ENCODE data around the gene RARB. TPM values are rescaled to one million over a fixed set of nuclear protein-coding genes. Genes with fewer than 3 reads are reported as not detected.

RARB gene
- total RNA-seq, 1 donor from 2014 or later = 1.8 TPM

DNA sequence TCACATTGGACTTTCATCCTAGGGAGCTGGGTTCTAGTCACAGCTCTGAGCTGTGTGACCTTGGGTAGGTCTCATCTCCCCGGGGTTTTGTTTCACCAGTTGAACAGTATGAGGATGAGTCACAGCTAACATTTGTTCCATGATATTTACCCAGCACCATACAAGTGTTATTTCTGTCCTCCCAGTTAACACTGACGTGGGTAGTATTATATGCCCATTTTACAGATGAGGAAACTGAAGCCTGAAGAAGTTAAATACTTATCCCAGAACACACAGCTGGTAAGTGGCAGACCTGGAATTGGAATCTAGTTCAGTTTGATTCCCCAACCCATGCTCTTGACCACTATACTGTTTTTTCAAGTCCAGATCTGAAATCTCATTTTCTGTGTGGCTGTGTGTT, 908 bp upstream of the RARB start:
- Histone ChIP-seq H3K9me3 (ENCODE audit: low read depth) (no peaks in the 10 kb centered on the region), H3K27me3 (peaks cover 9% of the 10 kb centered on the region), H3F3A (ENCODE audit: low read depth) (peaks cover 22% of the 10 kb centered on the region), H3K79me2 (ENCODE audit: low read depth) (no peaks in the 10 kb centered on the region), H4K20me1 (ENCODE audit: low read depth) (no peaks in the 10 kb centered on the region), H3K36me3 (no peaks in the 10 kb centered on the region), H3K4me3 (peak overlapping the region; percentile 51), H3K27ac (no peak overlapping the region), H3K4me1 (peaks cover 58% of the 10 kb centered on the region), H3K4me2 (peak overlapping the region; percentile 85), H2AFZ (replicated peaks) (no peak overlapping the region), H3K9ac (no peak overlapping the region)
- DNase-seq (ENCODE audit: low spot score) = no peak
- Mint-ChIP-seq H3K9me3 (no peaks in the 10 kb centered on the region), H3K4me3 (peak overlapping the region; percentile 89), H3K4me1 (peaks cover 64% of the 10 kb centered on the region), H3K27me3 (ENCODE audit: insufficient read depth, low read depth) (peaks cover 2% of the 10 kb centered on the region), H3K27ac (no peak overlapping the region), H3K36me3 (no peaks in the 10 kb centered on the region)
- TF ChIP-seq CTCF (IDR thresholded peaks at IDR 0.05) (no peak), EZH2 (IDR thresholded peaks at IDR 0.05) (no peak), EZH2phosphoT487 (IDR thresholded peaks at IDR 0.05) (no peak)

DNA sequence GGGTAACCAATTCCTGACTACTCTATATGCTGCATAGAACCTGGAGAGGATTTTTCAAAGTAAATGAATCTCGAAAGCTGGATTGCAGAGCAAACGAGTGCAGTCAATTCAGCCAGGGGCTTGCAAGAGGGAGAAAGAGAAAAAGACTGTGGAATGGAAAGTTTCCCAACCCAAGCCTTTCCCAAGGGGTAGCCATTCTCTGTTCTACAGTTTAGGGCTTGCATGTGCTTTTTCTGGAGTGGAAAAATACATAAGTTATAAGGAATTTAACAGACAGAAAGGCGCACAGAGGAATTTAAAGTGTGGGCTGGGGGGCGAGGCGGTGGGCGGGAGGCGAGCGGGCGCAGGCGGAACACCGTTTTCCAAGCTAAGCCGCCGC, 511 bp upstream of the RARB start:
- TF ChIP-seq EZH2 (IDR thresholded peaks at IDR 0.05) (peak; percentile 6), EZH2phosphoT487 (IDR thresholded peaks at IDR 0.05) (no peak), CTCF (IDR thresholded peaks at IDR 0.05) (no peak)
- Histone ChIP-seq H3K36me3 (no peaks in the 10 kb centered on the region), H2AFZ (replicated peaks) (peak overlapping the region; percentile 77), H3F3A (ENCODE audit: low read depth) (peaks cover 22% of the 10 kb centered on the region), H3K27me3 (peaks cover 9% of the 10 kb centered on the region), H3K27ac (no peak overlapping the region), H3K4me2 (peak overlapping the region; percentile 85), H3K9ac (no peak overlapping the region), H3K9me3 (ENCODE audit: low read depth) (no peaks in the 10 kb centered on the region), H4K20me1 (ENCODE audit: low read depth) (no peaks in the 10 kb centered on the region), H3K79me2 (ENCODE audit: low read depth) (no peaks in the 10 kb centered on the region), H3K4me3 (peak overlapping the region; percentile 51), H3K4me1 (peaks cover 62% of the 10 kb centered on the region)
- no peaks in the 10 kb centered on the region for H3K36me3 Mint-ChIP-seq
- peak overlapping the region; percentile 89 for H3K4me3 Mint-ChIP-seq
- no peak overlapping the region for H3K27ac Mint-ChIP-seq
- H3K9me3 Mint-ChIP-seq = no peaks in the 10 kb centered on the region
- no peak for DNase-seq (ENCODE audit: low spot score)
- peaks cover 64% of the 10 kb centered on the region for H3K4me1 Mint-ChIP-seq
- H3K27me3 Mint-ChIP-seq (ENCODE audit: insufficient read depth, low read depth) = peaks cover 2% of the 10 kb centered on the region

DNA sequence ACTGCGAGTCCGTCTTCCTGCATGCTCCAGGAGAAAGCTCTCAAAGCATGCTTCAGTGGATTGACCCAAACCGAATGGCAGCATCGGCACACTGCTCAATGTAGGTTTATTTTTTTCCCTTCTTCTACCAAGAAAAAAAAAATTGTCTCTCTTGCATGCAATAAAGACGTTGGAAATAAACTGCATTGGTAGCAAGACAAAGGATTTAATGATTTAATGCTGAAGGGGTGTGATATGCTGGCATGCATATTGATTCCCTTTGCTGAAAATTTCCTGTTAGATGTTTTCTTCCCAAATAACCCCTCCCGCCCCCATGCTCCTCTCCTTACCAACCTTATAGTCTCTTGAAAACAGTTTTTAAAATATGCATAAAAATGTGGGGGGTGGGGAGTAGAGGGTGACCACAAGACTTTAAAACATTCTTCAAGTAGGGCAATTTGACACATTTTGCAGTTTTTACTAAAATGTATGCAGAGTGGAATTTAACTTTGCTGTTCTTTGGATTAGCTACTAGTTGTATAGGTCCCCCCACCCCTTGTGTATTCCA, 799 bp downstream of the RARB start:
- H3K4me3 ChIP-seq = peak overlapping the region; percentile 51
- no peaks in the 10 kb centered on the region for H4K20me1 ChIP-seq (ENCODE audit: low read depth)
- no peak overlapping the region for H3K27ac ChIP-seq
- TF ChIP-seq EZH2phosphoT487 (IDR thresholded peaks at IDR 0.05) (no peak), CTCF (IDR thresholded peaks at IDR 0.05) (no peak), EZH2 (IDR thresholded peaks at IDR 0.05) (no peak)
- no peak overlapping the region for H3K27ac Mint-ChIP-seq
- H3K9me3 Mint-ChIP-seq = no peaks in the 10 kb centered on the region
- H3K4me3 Mint-ChIP-seq = peak overlapping the region; percentile 89
- H3K27me3 Mint-ChIP-seq (ENCODE audit: insufficient read depth, low read depth) = peaks cover 2% of the 10 kb centered on the region
- DNase-seq (ENCODE audit: low spot score) = no peak
- H3F3A ChIP-seq (ENCODE audit: low read depth) = peaks cover 22% of the 10 kb centered on the region
- H3K9ac ChIP-seq = no peak overlapping the region
- no peaks in the 10 kb centered on the region for H3K36me3 Mint-ChIP-seq
- peak overlapping the region; percentile 77 for H2AFZ ChIP-seq (replicated peaks)
- peaks cover 61% of the 10 kb centered on the region for H3K4me1 Mint-ChIP-seq
- no peaks in the 10 kb centered on the region for H3K36me3 ChIP-seq
- H3K4me2 ChIP-seq = peak overlapping the region; percentile 85
- no peaks in the 10 kb centered on the region for H3K79me2 ChIP-seq (ENCODE audit: low read depth)
- peaks cover 62% of the 10 kb centered on the region for H3K4me1 ChIP-seq
- peaks cover 9% of the 10 kb centered on the region for H3K27me3 ChIP-seq
- H3K9me3 ChIP-seq (ENCODE audit: low read depth) = no peaks in the 10 kb centered on the region
